AG10803 (cell line): ENCODE measurements around the gene LIPJ.

Experiments
- DNase-seq: peaks from one replicate; pipeline ENCODE4 v3.0.0; 2010; ENCODE audit warnings: low read depth
- H3K4me3 ChIP-seq: 2 replicates; pipeline ENCODE4 v1.5.1; 2011; ENCODE audit warnings: mild to moderate bottlenecking, low read length, control low read depth
- CTCF ChIP-seq: conservative IDR thresholded peaks from 2 replicates; pipeline ENCODE4 v1.5.1; 2011; ENCODE audit warnings: mild to moderate bottlenecking, low read length, control low read depth, inconsistent platforms

The LIPJ gene

GRCh38 chr10:88594482-88594881 lies 7.9 kb downstream of the LIPJ start:
- DNase-seq, result no peak
- no peak for TF ChIP-seq CTCF
- H3K4me3 ChIP-seq, result no peak overlapping the region

- DNase-seq, result no peak
- no peak overlapping the region for H3K4me3 ChIP-seq
- no peak for TF ChIP-seq CTCF
Measured at GRCh38 chr10:88598055-88598454, 11.5 kb downstream of the LIPJ start.

- TF ChIP-seq CTCF, result no peak
- no peak overlapping the region for H3K4me3 ChIP-seq
- DNase-seq, result no peak
Measured at GRCh38 chr10:88608052-88608732, 21.6 kb downstream of the LIPJ start.

GRCh38 chr10:88608780-88609179 lies 22.2 kb downstream of the LIPJ start:
- no peak for TF ChIP-seq CTCF
- H3K4me3 ChIP-seq, result no peak overlapping the region
- no peak for DNase-seq

GRCh38 chr10:88616250-88616977 lies 29.9 kb downstream of the LIPJ start:
- DNase-seq, result peak; percentile 5
- TF ChIP-seq CTCF, result no peak

GRCh38 chr10:88617772-88618300 lies 31.3 kb downstream of the LIPJ start:
- no peak for DNase-seq
- no peak for TF ChIP-seq CTCF
- no peak overlapping the region for H3K4me3 ChIP-seq

More at GRCh38 chr10:88616250-88616977, 29.9 kb downstream of the LIPJ start:
- H3K4me3 ChIP-seq, result no peak overlapping the region

GRCh38 chr10:88618496-88618895 lies 31.9 kb downstream of the LIPJ start:
- no peak for TF ChIP-seq CTCF
- no peak overlapping the region for H3K4me3 ChIP-seq
- peak; percentile 4 for DNase-seq
